GM08714 (cell line): ENCODE measurements around the gene CCDC171.
A peak's percentile ranks its signal among the peaks of the same experiment; 100 is the strongest.
"Not testable (repeated sequence)": the region's sequence is repeated elsewhere in the genome, so short reads cannot be mapped to it uniquely, and the experiment has no call there.

Experiments used
- H3K4me3 ChIP-seq: fragments of 200-500 bp; sonication (Bioruptor generic); 2 replicates; pipeline ENCODE4 v1.5.1; 2014; ENCODE audit warnings: mild to moderate bottlenecking, low read length, inconsistent platforms
- ZNF274 ChIP-seq: IDR thresholded peaks from 2 replicates; pipeline ENCODE4 v1.6.1; 2012; ENCODE audit warnings: mild to moderate bottlenecking, low read depth, low read length

CCDC171 gene

GRCh38 chr9:15529566-15530324, 23.1 kb upstream of the CCDC171 start:
- TF ChIP-seq ZNF274: no peak
- H3K4me3 ChIP-seq: no peak overlapping the region; the same call in 1 of the 2 replicates

DNA sequence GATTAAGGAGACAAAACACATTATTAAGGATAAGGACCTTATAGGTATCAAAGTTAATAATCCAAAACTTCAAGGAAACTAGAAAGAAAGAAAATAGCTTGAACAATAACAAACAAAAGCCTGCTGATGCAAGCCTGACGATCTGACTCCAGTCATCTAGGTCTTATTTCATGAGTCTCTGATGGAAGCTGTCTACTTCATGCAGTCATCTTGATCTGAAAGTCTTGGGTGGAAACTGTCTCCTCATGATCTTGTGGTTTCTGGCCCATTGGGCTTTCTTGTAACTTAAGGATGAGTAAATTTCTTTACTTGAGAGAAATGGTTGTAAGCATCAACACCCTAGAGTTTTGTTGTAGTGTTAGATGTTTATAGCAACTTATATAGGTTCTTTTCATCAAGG, 21.5 kb upstream of the CCDC171 start:
- TF ChIP-seq ZNF274: no peak
- H3K4me3 ChIP-seq: no peak overlapping the region

DNA sequence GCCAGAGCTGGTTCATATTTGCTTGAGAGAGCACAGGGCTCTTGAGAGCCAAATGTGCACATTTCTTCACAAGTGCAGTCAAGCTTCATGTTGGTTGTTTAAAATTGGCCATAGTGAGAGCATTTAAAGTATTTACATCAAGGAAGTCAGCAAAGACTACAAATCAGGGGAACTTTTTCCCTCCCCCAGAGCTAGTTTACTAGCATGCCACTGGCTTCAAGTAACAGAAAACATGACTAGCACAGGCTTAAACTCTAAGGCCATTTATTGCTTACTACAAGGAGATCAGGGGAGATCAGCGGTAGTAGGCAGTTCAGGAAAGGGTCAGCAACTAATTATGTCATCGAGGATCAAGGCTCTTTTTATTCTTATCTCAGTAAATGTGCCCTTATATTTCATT, 11.0 kb upstream of the CCDC171 start:
- no peak overlapping the region for H3K4me3 ChIP-seq
- no peak for TF ChIP-seq ZNF274

DNA sequence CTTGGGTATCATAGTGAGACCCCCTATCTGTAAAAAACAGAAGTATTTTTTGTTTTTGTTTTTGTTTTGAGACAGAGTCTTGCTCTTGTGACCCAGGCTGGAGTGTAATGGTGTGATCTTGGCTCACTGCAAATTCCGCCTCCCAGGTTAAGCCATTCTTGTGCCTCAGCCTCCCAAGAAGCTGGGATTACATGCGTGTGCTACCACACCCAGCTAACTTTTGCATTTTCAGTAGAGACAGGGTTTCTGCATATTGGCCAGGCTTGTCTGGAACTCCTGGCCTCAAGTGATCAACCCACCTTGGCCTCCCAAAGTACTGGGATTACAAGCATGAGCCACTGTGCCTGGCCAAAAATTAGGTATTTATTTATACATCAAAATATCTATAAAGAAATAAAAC, 10.2 kb upstream of the CCDC171 start:
- H3K4me3 ChIP-seq: no peak overlapping the region
- no peak for TF ChIP-seq ZNF274

DNA sequence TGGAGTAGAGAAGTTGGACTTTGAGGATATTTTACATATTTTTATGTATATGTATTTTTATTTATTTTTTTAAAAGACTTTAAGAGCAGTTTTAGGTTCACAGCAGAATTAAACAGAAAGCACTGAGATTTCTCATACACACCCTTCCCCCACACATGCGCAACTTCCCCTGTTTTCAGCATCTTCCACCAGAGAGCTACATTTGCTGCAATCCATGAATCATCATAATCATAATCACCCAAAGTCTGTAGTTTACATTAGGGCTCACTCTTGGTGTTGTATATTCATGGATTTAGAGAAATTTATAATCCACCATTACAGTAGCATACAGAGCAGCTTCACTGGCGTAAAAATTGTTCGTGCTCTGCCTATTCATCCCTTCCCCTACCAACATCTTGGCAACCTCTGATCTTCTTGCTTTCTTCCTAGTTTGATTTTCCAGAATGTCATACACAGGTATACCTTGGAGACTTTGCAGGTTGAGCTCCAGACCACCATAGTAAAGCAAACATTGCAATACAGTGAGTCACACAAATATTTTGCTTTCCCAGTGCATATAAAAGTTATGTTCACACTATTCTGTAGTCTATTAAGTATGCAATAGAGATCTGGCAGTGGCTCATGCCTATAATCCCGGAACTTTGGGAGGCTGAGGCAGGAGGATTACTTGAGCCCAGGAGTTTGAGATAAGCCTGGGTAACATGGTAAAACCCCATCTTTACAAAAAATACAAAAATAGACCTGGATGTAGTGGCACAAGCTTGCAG, 9.6 kb upstream of the CCDC171 start:
- TF ChIP-seq ZNF274: no peak
- H3K4me3 ChIP-seq: no peak overlapping the region

DNA sequence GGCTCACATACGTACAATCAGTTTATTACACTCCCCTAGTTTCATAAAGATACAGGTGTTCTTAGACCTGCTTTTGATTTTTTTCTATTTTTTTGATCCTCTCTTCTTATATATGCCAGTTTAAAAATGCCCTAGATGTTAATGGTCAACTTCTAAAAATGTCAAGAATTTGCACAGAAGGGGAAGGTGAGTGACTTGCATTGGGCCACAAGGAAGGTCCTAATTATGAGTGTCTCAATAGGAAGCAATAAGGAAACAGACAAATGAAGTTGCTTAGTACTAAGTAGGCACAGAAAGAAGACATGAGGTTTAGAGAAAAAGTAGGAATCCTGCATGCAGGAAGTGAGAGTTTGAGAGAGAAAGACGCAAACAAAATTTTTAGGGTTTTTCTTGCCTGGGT, 3.2 kb upstream of the CCDC171 start:
- H3K4me3 ChIP-seq: no peak overlapping the region
- no peak for TF ChIP-seq ZNF274

DNA sequence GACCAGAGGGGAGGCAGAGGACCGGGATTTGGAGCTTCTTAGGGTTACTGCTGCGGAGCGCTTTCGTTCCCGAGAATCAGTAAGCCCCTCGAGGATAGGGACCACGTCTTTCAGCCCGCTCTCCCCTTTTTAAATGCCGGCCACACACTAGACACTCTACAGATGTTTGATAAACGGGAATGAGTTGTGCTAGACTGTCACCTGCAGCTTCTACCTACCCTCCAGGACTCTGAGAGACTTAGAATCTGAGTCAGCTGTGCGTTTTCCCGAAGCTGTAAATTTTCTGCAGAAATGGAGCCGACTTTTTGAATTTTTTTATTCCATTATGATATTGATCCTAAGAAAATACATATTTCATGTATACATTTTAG, 670 bp downstream of the CCDC171 start:
- no peak for TF ChIP-seq ZNF274
- H3K4me3 ChIP-seq: peak overlapping the region; percentile 58

GRCh38 chr9:15570769-15571168, 17.9 kb downstream of the CCDC171 start:
- TF ChIP-seq ZNF274: no peak

DNA sequence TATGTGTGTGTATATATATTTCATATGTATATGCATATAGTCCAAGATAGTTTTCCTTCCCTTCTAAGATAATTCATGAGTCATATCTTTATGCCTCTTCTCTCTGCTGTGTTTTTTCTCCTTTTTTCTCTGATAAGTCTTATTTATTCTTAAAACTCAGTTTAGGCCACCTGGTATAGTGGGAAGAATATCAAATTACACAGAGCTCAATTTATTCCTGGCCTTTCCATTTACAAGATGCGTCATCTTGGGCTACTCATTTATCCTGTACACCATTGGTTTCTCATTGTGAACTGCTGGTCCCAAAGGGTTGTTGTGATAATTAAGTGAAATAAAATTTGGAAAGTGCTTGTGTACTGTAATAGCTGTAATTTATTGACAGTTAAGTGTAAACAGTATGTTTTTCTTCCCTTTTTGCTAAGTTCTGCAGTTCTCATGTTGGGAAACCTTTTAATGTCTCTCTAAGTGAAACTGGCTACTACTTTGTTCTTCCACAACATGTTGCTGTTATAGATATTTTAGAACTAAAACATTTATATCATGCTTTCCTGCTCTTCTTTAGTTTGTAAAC, 19.4 kb downstream of the CCDC171 start:
- no peak for TF ChIP-seq ZNF274
- H3K4me3 ChIP-seq: no peak overlapping the region

More at GRCh38 chr9:15570769-15571168, 17.9 kb downstream of the CCDC171 start:
- H3K4me3 ChIP-seq: no peak overlapping the region

DNA sequence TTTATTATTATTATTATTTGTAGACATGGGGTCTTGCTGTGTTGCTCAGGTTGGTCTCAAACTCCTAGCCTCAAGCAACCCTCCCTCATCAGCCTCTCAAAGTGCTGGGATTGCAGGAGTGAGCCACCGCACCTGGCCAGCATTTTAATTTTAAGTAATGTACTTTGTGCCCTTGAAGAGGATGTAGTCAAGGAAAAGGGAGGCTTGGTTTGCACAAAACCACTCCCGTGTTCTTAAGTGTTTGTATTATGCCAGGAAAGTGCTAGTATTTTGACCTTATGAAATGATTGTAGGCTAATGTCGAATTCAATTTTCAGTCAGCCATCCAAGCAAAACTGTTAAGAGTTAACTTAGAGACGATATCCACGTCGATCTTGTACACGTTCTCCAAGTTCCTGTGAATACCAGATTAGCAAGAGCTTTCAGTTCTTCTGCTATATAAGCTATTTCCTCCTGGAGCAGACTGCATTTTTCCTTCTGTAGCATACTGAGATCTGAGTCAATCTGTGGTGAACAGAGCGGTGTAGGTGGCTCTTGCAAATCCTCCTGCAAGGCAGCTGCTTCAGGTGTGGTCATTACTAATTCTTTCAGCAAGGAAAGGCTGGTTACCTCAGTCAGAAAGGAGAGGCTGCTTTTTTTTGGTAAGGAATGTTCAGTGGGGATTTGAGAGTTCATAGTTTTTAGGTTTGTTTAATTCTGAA, 23.7 kb downstream of the CCDC171 start:
- H3K4me3 ChIP-seq: no peak overlapping the region
- no peak for TF ChIP-seq ZNF274

DNA sequence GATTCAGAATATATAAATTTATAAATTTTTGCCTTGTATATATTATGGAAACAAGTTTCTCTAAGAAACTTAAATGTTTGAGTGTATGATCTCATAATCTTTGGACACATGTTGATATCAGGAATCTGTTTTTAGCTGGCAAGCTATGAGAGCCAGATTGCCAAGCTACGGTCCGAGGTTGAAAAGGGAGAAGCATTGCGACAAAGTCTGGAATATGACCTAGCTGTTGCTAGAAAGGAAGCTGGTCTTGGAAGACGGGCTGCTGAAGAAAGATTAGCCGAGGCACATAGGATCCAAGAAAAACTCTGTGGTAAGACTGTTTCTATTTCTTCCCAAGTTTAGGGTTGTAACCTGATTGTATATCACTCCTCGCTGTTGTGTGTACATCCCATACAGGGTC, 25.9 kb downstream of the CCDC171 start:
- no peak for TF ChIP-seq ZNF274
- no peak overlapping the region for H3K4me3 ChIP-seq

DNA sequence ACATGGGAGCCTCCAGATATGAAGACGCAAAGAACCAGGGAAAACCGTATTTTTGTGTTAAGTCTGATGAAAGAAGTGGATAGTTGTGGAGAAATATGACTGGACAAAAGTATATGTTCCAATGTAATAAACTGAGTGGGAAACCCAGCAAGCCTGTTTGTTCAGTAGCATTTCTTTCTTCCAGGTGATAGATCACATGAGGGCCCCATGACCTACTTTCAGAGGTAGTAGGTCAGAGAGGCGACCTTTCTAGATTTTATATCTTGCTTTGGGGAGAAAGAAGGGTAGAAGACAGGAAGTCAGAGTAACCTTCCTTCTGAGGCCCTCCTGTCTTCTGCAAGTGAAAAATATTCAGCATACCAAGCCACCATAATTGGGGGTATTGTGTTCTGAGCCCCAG, 31.5 kb downstream of the CCDC171 start:
- TF ChIP-seq ZNF274: no peak
- H3K4me3 ChIP-seq: no peak overlapping the region

- TF ChIP-seq ZNF274: no peak
Observed at GRCh38 chr9:15592317-15592716, 39.5 kb downstream of the CCDC171 start.

GRCh38 chr9:15592940-15593339, 40.1 kb downstream of the CCDC171 start:
- not testable (repeated sequence) for H3K4me3 ChIP-seq

More at GRCh38 chr9:15592317-15592716, 39.5 kb downstream of the CCDC171 start:
- H3K4me3 ChIP-seq: no peak overlapping the region

DNA sequence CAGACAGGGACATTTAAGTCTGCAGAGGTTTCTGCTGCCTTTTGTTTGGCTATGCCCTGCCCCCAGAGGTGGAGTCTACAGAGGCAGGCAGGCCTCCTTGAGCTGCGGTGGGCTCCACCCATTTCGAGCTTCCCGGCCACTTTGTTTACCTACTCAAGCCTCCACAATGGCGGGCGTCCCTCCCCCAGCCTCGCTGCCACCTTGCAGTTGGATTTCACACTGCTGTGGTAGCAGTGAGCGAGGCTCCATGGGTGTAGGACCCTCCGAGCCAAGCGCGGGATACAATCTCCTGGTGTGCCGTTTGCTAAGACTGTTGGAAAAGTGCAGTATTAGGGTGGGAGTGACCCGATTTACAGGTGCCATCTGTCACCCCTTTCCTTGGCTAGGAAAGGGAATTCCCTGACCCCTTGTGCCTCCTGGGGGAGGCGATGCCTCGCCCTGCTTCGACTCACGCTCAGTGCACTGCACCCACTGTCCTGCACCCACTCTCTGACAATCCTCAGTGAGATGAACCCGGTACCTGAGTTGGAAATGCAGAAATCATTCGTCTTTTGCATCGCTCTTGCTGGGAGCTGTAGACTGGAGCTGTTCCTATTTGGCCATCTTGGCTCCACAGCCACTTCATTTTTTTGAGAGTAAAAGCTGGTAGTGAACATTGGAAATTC, 48.0 kb downstream of the CCDC171 start:
- not testable (repeated sequence) for H3K4me3 ChIP-seq
